Smooth muscle cell (in vitro differentiated cells): ENCODE measurements around the gene PLCXD3. TPM values are rescaled to one million over a fixed set of nuclear protein-coding genes. Genes with fewer than 3 reads are reported as not detected.

ENCODE experiments used
- DNase-seq: peaks from one replicate; lab custom pipeline; 2025; ENCODE audit not compliant: unreplicated experiment; lab: John Stamatoyannopoulos, UW
- H2AFZ ChIP-seq: fragments of 200-600 bp; sonication (generic); 2 replicates; pipeline ENCODE4 v1.6.0; 2016; ENCODE audit warnings: antibody characterized with exemption, low read depth, mild to moderate bottlenecking
- H3F3A ChIP-seq: fragments of 200-600 bp; sonication (generic); 2 replicates; pipeline ENCODE4 v1.6.0; 2017; ENCODE audit warnings: antibody characterized with exemption, low read depth
- H3K27ac ChIP-seq: fragments of 200-600 bp; sonication (generic); 2 replicates; pipeline ENCODE4 v1.5.1; 2016; ENCODE audit warnings: low read depth, mild to moderate bottlenecking
- H3K27me3 ChIP-seq: fragments of 200-600 bp; sonication (generic); 2 replicates; pipeline ENCODE4 v1.6.1; 2016; ENCODE audit warnings: low read depth, mild to moderate bottlenecking
- H3K36me3 ChIP-seq: fragments of 200-600 bp; sonication (generic); 2 replicates; pipeline ENCODE4 v1.5.1; 2016; ENCODE audit warnings: low read depth
- H3K4me1 ChIP-seq: fragments of 200-600 bp; sonication (generic); 2 replicates; pipeline ENCODE4 v1.5.1; 2016; ENCODE audit warnings: low read depth
- H3K4me2 ChIP-seq: fragments of 200-600 bp; sonication (generic); 2 replicates; pipeline ENCODE4 v1.6.0; 2016; ENCODE audit warnings: mild to moderate bottlenecking
- H3K4me3 ChIP-seq: fragments of 200-600 bp; sonication (generic); 2 replicates; pipeline ENCODE4 v1.5.1; 2016; ENCODE audit warnings: mild to moderate bottlenecking
- H3K79me2 ChIP-seq: fragments of 200-600 bp; sonication (generic); 2 replicates; pipeline ENCODE4 v1.6.0; 2016; ENCODE audit warnings: low read depth, mild to moderate bottlenecking
- H3K9ac ChIP-seq: fragments of 200-600 bp; sonication (generic); 2 replicates; pipeline ENCODE4 v1.6.0; 2016; ENCODE audit warnings: low read depth
- H3K9me3 ChIP-seq: fragments of 200-600 bp; sonication (generic); replicated peaks from 2 replicates; pipeline ENCODE4 v1.5.1; 2016; ENCODE audit warnings: low read depth
- H4K20me1 ChIP-seq: fragments of 200-600 bp; sonication (generic); 2 replicates; pipeline ENCODE4 v1.6.0; 2016; ENCODE audit warnings: low read depth
- WGBS: methylation state at CpG from one replicate; pipeline ENCODE4 v1.1.7; 2016; ENCODE audit warnings: low lambda C conversion rate; 5-methylcytosine and 5-hydroxymethylcytosine counted together
- polyA plus RNA-seq: library from polyadenylated mRNA; unstranded; fragments of >200 nt; fragmentation: Nextera tagmentation; extraction: Ambion mirVana; gene quantifications from 2 replicates; pipeline ENCODE4 v1.2.1, GENCODE V29; 2016
- total RNA-seq: library from RNA; depleted of rRNA; stranded (reverse); fragments of >200 nt; gene quantifications from 2 replicates; pipeline ENCODE4 v1.2.3, GENCODE V29; 2014
- TF ChIP-seq, protein P1 (sequence below): fragments of 200-600 bp; sonication (generic); IDR thresholded peaks from 2 replicates; pipeline ENCODE4 v1.5.1; 2017; ENCODE audit warnings: borderline replicate concordance, mild to moderate bottlenecking, antibody characterized with exemption; ENCODE audit not compliant: insufficient read depth, poor library complexity, severe bottlenecking

PLCXD3 gene
- total and polyA plus RNA-seq, 2 experiments from 2014 or later: 0.09 TPM; not detected in 1

DNA sequence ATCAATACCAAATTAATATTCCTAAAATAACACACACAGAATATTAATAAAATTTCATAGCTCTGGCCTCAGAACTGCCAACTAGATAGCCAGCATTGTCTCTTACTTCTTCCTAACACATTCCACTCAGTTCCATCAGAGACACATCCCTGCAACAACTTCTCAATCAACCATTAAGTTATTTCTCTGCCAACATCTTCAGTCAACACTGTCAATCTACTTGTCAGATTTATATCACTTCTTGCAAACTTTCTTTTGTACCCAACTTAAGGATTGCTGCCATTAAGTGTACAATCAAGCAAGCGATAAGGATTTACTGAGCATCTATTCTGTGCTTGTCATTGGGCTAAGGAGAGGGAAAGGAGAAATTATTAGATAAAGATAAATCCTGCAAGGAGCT lies 50.8 kb downstream of the PLCXD3 start:
- WGBS: 91% methylated on average over 1 of the region's 1 CpG
- H3K27ac ChIP-seq: no peak overlapping the region
- H3K4me1 ChIP-seq: no peaks in the 10 kb centered on the region
- H3K9me3 ChIP-seq: no peaks in the 10 kb centered on the region
- no peaks in the 10 kb centered on the region for H3K27me3 ChIP-seq
- DNase-seq: no peak
- no peak overlapping the region for H3K4me2 ChIP-seq
- no peak overlapping the region for H2AFZ ChIP-seq
- no peaks in the 10 kb centered on the region for H4K20me1 ChIP-seq
- H3K79me2 ChIP-seq: no peaks in the 10 kb centered on the region
- no peaks in the 10 kb centered on the region for H3F3A ChIP-seq
- no peak overlapping the region for H3K4me3 ChIP-seq
- H3K36me3 ChIP-seq: no peaks in the 10 kb centered on the region
- no peak overlapping the region for H3K9ac ChIP-seq
- TF ChIP-seq, protein P1, sequence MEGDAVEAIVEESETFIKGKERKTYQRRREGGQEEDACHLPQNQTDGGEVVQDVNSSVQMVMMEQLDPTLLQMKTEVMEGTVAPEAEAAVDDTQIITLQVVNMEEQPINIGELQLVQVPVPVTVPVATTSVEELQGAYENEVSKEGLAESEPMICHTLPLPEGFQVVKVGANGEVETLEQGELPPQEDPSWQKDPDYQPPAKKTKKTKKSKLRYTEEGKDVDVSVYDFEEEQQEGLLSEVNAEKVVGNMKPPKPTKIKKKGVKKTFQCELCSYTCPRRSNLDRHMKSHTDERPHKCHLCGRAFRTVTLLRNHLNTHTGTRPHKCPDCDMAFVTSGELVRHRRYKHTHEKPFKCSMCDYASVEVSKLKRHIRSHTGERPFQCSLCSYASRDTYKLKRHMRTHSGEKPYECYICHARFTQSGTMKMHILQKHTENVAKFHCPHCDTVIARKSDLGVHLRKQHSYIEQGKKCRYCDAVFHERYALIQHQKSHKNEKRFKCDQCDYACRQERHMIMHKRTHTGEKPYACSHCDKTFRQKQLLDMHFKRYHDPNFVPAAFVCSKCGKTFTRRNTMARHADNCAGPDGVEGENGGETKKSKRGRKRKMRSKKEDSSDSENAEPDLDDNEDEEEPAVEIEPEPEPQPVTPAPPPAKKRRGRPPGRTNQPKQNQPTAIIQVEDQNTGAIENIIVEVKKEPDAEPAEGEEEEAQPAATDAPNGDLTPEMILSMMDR: no peak

DNA sequence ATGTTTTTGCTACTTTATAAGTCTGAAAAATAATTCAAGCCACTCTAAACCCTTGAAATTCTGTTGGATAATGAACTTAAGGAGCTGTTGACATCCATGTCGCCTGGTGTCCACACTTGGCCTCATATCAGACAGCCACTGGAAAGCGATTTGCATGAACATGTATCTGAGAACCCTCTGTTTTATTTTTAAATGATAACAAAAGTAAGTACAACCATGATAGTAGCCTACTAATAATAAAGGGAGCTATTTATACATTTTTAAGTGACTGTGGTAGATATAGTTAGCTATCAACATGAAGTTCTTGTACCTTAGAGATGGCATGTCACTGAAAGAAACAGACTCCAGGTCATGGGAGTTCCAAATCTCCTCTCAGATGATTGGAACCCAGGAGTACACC lies 53.3 kb downstream of the PLCXD3 start:
- no peak overlapping the region for H3K27ac ChIP-seq
- peaks cover under 1% of the 10 kb centered on the region for H3K27me3 ChIP-seq
- no peaks in the 10 kb centered on the region for H3K4me1 ChIP-seq
- 95% methylated on average over 2 of the region's 2 CpGs for WGBS
- no peak overlapping the region for H3K4me3 ChIP-seq
- H3K36me3 ChIP-seq: no peaks in the 10 kb centered on the region
- TF ChIP-seq, protein P1: no peak
- no peak overlapping the region for H3K4me2 ChIP-seq
- H3F3A ChIP-seq: no peaks in the 10 kb centered on the region
- H4K20me1 ChIP-seq: no peaks in the 10 kb centered on the region
- no peak overlapping the region for H3K9ac ChIP-seq
- DNase-seq: no peak
- no peaks in the 10 kb centered on the region for H3K9me3 ChIP-seq
- H2AFZ ChIP-seq: no peak overlapping the region
- H3K79me2 ChIP-seq: no peaks in the 10 kb centered on the region

DNA sequence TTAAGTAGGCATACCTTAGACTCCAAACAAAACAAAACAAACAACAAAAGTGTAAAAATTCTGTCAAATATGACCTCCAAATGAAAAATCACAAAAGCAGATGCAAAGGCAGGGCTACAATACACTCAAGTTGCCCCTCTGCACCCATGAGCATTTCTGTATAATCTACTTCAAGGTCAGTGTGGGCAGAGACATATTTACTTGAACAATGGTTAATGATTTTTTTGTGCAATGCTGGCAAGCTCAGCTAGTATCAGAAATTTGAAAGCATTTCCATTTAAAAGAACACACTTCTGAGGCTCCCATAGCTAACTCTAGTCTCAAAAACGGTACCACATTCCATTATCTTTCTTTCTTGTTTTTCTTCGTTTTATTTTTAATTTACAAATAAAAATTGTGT lies 57.9 kb downstream of the PLCXD3 start:
- TF ChIP-seq, protein P1: no peak
- no peaks in the 10 kb centered on the region for H3K79me2 ChIP-seq
- H3K27me3 ChIP-seq: peaks cover 3% of the 10 kb centered on the region
- no peak overlapping the region for H3K27ac ChIP-seq
- no peaks in the 10 kb centered on the region for H4K20me1 ChIP-seq
- no peak for DNase-seq
- no peak overlapping the region for H2AFZ ChIP-seq
- WGBS: 80% methylated on average over 2 of the region's 2 CpGs
- H3K4me3 ChIP-seq: no peak overlapping the region
- no peak overlapping the region for H3K9ac ChIP-seq
- H3F3A ChIP-seq: no peaks in the 10 kb centered on the region
- H3K36me3 ChIP-seq: no peaks in the 10 kb centered on the region
- no peaks in the 10 kb centered on the region for H3K4me1 ChIP-seq
- H3K4me2 ChIP-seq: no peak overlapping the region
- no peaks in the 10 kb centered on the region for H3K9me3 ChIP-seq

DNA sequence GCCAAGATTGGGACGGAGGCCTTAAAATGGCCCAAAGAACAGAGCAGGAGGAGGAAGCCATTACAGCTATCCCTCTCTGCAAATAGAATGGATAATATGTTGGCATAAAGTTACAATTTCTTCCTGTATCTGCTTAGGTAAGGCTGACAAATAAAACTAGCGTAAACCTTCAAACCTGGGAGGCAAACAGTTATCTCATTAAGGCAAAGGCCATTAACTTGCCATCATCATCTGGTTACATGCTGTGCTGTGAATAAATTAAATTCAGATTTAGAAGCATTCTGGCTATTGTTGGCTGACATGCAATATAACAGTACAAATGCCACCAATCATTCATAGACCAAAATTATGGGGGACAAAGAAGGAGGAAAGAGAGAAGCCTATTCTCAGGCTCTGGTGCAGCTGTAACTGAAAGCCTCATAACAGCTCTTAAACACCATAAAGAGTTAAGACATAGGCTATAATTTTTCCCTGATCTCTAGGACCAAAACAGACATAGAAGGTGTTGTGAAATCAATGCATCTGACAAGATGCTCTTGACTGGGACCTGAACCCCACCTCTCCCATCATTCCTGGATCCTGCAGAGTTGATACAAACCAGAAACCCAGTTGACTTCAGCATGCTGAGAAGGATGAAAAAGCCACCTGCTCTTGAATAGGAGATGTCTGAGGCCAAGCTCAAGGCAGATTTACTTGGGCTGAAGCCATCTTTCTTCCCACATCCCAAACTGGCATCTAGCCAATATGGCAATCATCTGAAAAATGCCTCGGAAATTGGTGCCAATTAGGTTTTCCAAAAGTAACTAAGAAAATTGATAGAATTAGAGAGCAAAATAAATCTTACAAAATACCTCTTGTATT lies 62.5 kb downstream of the PLCXD3 start:
- 94% methylated on average over 3 of the region's 3 CpGs for WGBS

More for the DNA sequence above, 62.5 kb downstream of the PLCXD3 start:
- Histone ChIP-seq H2AFZ (no peak overlapping the region), H3K9me3 (no peaks in the 10 kb centered on the region), H3K79me2 (no peaks in the 10 kb centered on the region), H4K20me1 (no peaks in the 10 kb centered on the region), H3K27ac (no peak overlapping the region), H3K4me1 (no peaks in the 10 kb centered on the region), H3K9ac (no peak overlapping the region), H3F3A (no peaks in the 10 kb centered on the region), H3K4me2 (no peak overlapping the region), H3K36me3 (no peaks in the 10 kb centered on the region), H3K4me3 (no peak overlapping the region), H3K27me3 (peaks cover 3% of the 10 kb centered on the region)
- TF ChIP-seq, protein P1: no peak
- DNase-seq: no peak
